ENCODE results near the gene AGPAT3.

AGPAT3 gene

DNA sequence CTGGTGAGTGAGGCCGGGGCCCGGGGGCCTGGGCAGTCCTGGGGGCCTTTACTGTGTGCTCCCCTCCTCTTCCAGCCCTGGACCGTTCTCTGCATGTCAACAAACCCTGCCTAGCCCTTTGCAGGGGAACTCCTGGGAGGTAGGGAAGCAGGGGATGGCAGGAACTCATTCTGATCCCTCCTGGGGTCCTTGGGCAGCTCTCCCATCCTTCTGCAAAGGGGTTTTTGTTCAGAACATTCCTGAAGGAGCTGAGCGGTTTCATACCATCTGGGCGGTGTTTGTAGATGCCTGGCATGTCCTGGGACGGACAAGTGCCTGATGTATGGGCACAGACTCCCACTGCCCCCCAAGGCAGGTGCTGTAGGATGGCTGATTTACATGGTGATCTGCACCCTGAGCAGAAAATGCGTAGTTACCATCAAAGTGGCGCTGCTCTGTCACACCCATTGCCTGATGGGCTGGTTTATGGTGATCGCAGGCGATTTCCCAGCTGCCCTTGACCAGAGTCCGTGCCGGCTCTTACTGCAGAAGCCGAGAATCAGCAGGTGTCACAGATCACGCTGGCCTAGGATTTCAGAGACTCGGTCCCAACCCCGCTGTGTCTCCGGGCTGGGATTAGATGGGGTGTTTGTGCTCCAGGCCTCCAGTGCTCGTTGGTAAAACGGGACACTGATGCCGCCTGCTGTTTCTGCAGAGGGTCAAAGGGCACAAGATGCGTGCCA, 75.5 kb downstream of the AGPAT3 start:
- no peak overlapping the region for H3K4me3 ChIP-seq (replicated peaks; ENCODE audit: low read depth, low read length)
- TF ChIP-seq, protein P1, sequence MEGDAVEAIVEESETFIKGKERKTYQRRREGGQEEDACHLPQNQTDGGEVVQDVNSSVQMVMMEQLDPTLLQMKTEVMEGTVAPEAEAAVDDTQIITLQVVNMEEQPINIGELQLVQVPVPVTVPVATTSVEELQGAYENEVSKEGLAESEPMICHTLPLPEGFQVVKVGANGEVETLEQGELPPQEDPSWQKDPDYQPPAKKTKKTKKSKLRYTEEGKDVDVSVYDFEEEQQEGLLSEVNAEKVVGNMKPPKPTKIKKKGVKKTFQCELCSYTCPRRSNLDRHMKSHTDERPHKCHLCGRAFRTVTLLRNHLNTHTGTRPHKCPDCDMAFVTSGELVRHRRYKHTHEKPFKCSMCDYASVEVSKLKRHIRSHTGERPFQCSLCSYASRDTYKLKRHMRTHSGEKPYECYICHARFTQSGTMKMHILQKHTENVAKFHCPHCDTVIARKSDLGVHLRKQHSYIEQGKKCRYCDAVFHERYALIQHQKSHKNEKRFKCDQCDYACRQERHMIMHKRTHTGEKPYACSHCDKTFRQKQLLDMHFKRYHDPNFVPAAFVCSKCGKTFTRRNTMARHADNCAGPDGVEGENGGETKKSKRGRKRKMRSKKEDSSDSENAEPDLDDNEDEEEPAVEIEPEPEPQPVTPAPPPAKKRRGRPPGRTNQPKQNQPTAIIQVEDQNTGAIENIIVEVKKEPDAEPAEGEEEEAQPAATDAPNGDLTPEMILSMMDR (IDR thresholded peaks at IDR 0.05; ENCODE audit: low read depth, low read length, missing control alignments): no peak
- DNase-seq (ENCODE audit: extremely low read depth, low read depth): no peak

DNA sequence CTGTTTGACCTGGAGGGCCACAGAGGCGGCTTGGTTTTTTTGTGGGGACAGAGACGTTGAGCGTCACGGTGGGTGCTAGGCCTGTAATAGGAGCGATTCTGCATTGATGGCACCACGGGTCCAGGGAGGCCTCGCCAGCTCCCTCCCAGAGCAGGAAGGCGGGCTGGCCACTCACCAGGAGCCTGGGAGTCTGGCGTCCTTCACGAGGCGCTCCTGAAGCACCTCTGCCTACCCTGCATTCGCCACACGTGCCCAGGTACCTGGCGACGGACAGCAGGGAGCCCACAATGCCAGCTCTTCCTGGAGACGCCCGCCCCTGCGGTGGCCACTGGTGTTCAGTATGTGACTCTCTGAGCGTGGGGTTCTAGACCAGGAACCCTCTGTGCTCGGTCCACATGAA, 77.2 kb downstream of the AGPAT3 start:
- no peak overlapping the region for H3K4me3 ChIP-seq (replicated peaks; ENCODE audit: low read depth, low read length)
- no peak for DNase-seq (ENCODE audit: extremely low read depth, low read depth)
- TF ChIP-seq, protein P1 (IDR thresholded peaks at IDR 0.05; ENCODE audit: low read depth, low read length, missing control alignments): no peak

DNA sequence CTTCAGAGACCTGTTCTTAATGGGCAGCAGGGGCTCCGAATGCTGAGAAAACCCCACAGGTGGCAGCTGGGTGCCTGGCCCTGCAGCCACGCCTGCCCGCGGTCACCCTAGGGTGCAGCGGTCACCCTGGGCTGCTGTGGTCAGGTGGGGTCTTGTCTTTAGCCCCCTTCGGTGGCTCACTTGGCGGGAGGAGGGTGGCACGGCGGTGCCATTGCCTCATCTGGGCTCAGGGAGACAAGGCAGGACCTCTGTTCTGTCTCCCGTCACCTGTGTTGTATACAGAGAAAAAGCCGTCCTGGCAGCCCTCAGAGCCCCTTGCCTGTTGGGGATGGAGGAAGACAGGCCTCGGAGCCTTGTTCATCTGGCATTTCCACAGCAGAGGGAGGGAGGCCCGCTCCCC, 77.6 kb downstream of the AGPAT3 start:
- TF ChIP-seq, protein P1 (IDR thresholded peaks at IDR 0.05; ENCODE audit: low read depth, low read length, missing control alignments): no peak
- no peak for DNase-seq (ENCODE audit: extremely low read depth, low read depth)
- H3K4me3 ChIP-seq (replicated peaks; ENCODE audit: low read depth, low read length): no peak overlapping the region

DNA sequence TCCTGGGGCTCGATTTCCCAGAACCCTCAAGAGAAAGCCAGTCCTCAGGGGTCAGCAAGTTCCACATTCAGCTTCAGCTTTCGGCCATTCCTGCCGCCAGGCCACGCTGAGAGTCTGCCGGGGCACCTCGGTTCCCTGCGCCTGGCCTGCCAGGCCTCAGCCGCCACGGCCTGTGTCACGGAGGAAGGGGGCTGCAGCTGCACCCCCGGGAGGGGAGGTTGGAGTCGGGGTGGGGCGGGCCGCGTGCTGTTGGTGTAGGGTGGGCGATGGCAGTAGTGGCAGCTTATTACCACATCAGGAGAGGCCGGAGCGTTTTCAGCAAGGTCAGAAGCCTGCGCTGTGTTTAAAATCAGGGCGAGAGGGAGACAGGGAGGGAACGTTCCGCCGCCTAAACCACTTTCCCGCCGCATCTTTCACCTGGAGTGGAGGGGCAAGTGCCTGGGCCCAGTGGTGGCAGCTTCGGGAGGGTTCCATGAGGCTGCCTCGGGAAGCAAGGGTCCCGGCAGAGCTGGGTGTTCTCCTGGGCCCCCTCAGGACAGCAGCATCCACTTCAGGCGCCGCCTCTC, 78.6 kb downstream of the AGPAT3 start:
- TF ChIP-seq, protein P1 (IDR thresholded peaks at IDR 0.05; ENCODE audit: low read depth, low read length, missing control alignments): no peak
- DNase-seq (ENCODE audit: extremely low read depth, low read depth): no peak
- H3K4me3 ChIP-seq (replicated peaks; ENCODE audit: low read depth, low read length): no peak overlapping the region

DNA sequence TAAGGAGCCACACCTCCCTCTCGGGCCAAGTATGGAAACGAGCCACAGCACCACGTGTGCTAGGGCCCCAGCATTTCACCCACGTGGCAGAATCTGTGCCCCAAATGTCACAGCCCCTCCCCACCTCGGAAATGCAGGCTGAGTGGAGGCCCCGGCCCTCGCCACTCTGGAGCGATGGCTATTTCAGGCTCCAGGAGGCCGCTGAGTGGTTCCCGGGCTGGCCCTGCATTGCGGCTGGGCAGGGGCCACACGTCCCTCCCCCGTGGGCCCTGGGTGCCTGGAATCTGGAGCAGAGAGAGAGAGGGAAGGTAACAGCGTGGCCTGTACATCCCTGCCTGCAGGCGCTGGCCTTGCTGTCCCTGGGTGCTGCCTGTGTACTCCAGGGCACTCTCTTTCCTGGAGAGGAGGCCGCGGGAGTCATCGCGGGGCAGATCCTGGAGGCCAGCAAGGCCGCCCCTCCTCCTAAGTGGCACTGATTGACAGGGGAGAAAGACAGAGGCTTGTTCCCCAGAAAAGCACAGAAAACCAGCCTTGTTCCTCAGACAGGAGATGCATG, 79.1 kb downstream of the AGPAT3 start:
- no peak for DNase-seq (ENCODE audit: extremely low read depth, low read depth)
- no peak overlapping the region for H3K4me3 ChIP-seq (replicated peaks; ENCODE audit: low read depth, low read length)
- TF ChIP-seq, protein P1 (IDR thresholded peaks at IDR 0.05; ENCODE audit: low read depth, low read length, missing control alignments): no peak

DNA sequence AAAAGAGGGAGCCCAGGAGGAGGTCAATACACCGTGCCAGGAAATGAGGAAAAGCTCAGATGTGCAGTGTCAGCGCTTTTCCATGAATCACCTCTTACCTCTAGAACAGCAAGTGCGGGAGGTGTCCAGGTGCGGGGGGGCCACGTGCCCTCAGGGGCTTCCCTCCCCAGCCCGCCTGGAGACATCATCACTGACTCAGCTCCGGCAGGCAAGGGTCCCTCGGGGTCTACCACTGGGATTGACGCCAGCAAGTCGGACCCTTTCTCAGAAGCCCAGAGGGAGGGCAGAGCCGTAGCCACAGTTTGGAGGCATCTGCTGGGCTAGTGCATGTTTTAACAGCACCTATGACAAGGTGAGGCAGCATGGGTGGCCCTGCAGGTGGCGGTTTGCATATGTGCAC, 79.7 kb downstream of the AGPAT3 start:
- TF ChIP-seq, protein P1 (IDR thresholded peaks at IDR 0.05; ENCODE audit: low read depth, low read length, missing control alignments): no peak
- H3K4me3 ChIP-seq (replicated peaks; ENCODE audit: low read depth, low read length): no peak overlapping the region
- no peak for DNase-seq (ENCODE audit: extremely low read depth, low read depth)

All from HFF-Myc (cell line).